ENCODE results near the gene THSD7B. TPM values are rescaled to one million over a fixed set of nuclear protein-coding genes. Genes with fewer than 3 reads are reported as not detected.

Gene THSD7B
- total RNA-seq, 1 donor from 2014 or later, result 0.14 TPM

DNA sequence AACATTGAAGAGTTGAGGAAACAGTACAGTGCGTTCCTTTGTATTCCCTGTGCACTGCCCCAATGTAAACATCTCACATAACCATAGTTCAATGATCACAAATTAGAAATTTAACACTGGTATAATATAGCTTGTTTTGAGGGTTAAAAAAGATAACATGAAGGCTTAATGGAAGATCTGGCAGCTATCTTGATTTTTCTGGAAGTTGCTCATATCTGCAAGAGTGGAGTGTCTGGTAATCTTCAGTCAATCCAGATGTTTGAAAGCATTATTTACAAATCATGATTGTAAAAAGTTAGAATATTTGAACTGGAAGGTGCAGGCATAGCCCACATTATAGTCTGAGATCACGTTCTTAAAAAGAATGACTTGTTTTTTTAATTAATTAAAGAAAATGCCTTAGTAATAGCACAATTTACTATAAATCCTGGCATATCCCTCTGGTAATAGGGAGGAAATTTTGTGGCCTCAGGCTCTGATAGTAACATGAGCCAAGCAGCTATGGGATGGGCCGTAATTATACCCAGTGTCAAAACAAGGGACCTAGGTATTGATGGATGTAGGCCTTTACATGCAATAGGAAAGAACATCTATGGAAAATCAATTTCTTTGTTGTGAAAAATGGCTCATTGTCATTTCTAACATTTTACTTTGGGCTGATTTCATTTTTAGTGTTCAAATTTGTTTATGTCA lies 418.0 kb downstream of the THSD7B start:
- no peaks in the 10 kb centered on the region for H3K9me3 ChIP-seq
- ATAC-seq (no peak), DNase-seq (no peak)
- intact Hi-C loops (cut with DNase I), result no loop called here
- H3K27me3 ChIP-seq, result no peaks in the 10 kb centered on the region
- no peaks in the 10 kb centered on the region for H3K4me1 ChIP-seq
- no peak overlapping the region for H3K4me3 ChIP-seq
- H3K36me3 ChIP-seq, result no peaks in the 10 kb centered on the region
- TF ChIP-seq, protein P1, sequence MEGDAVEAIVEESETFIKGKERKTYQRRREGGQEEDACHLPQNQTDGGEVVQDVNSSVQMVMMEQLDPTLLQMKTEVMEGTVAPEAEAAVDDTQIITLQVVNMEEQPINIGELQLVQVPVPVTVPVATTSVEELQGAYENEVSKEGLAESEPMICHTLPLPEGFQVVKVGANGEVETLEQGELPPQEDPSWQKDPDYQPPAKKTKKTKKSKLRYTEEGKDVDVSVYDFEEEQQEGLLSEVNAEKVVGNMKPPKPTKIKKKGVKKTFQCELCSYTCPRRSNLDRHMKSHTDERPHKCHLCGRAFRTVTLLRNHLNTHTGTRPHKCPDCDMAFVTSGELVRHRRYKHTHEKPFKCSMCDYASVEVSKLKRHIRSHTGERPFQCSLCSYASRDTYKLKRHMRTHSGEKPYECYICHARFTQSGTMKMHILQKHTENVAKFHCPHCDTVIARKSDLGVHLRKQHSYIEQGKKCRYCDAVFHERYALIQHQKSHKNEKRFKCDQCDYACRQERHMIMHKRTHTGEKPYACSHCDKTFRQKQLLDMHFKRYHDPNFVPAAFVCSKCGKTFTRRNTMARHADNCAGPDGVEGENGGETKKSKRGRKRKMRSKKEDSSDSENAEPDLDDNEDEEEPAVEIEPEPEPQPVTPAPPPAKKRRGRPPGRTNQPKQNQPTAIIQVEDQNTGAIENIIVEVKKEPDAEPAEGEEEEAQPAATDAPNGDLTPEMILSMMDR (IDR thresholded peaks at IDR 0.05), result no peak
- H3K27ac ChIP-seq, result no peak overlapping the region

DNA sequence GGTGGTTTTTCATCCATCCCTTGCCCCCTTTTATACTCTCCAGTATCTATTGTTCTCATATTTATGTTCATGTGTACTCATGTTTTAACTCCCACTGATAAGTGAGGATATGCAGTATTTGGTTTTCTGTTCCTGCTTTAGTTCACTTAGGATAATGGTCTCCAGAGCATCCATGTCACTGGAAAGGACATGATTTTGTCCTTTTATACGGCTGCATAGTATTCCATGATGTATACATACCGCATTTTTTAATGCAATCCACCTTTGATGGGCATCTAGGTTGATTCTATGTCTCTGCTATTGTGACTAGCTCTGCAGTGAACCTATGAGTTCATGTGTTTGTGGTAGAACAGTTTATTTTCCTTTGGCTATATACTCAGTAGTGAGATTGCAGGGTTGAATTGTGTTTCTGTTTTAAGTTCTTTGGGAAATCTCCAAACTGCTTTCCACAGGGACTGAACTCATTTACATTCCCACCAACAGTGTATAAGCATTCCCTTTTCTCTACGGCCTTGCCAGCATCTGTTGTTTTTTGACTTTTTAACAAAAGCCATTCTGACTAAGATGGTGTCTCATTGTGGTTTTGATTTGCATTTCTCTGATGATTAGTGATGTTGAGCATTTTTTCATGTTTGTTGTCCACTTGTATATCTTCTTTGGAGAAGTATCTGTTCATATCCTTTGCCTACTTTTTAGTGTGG lies 420.2 kb downstream of the THSD7B start:
- no peak for DNase-seq
- ATAC-seq, result no peak
- TF ChIP-seq, protein P1 (IDR thresholded peaks at IDR 0.05), result no peak
- no peaks in the 10 kb centered on the region for H3K36me3 ChIP-seq
- intact Hi-C loops (cut with DNase I), result no loop called here
- no peaks in the 10 kb centered on the region for H3K4me1 ChIP-seq
- no peaks in the 10 kb centered on the region for H3K27me3 ChIP-seq
- no peak overlapping the region for H3K4me3 ChIP-seq
- no peaks in the 10 kb centered on the region for H3K9me3 ChIP-seq
- H3K27ac ChIP-seq, result no peak overlapping the region

DNA sequence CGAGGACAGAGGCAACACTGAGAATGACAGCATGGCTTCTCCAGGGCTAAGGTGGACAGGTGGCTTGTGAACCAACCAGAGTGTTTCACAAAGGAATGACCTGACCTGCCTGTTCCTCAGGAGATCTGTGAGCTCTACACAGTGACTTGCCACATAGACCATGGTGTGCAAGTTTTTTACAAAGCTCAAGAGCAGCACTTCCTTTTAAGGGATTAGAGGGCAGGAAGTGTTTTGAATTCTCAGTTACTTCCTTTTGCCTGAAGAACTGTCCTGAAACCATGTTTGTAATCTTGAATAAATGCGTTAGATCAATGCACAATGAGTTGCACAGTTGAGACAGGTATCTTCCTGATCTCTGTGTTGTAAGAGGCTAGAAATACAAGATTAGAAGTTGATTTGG lies 421.9 kb downstream of the THSD7B start:
- Histone ChIP-seq H3K4me3 (no peak overlapping the region), H3K27me3 (no peaks in the 10 kb centered on the region), H3K9me3 (no peaks in the 10 kb centered on the region), H3K4me1 (no peaks in the 10 kb centered on the region), H3K36me3 (no peaks in the 10 kb centered on the region), H3K27ac (no peak overlapping the region)
- no peak for ATAC-seq
- DNase-seq, result no peak
- TF ChIP-seq, protein P1 (IDR thresholded peaks at IDR 0.05), result no peak
- intact Hi-C loops (cut with DNase I), result no loop called here

DNA sequence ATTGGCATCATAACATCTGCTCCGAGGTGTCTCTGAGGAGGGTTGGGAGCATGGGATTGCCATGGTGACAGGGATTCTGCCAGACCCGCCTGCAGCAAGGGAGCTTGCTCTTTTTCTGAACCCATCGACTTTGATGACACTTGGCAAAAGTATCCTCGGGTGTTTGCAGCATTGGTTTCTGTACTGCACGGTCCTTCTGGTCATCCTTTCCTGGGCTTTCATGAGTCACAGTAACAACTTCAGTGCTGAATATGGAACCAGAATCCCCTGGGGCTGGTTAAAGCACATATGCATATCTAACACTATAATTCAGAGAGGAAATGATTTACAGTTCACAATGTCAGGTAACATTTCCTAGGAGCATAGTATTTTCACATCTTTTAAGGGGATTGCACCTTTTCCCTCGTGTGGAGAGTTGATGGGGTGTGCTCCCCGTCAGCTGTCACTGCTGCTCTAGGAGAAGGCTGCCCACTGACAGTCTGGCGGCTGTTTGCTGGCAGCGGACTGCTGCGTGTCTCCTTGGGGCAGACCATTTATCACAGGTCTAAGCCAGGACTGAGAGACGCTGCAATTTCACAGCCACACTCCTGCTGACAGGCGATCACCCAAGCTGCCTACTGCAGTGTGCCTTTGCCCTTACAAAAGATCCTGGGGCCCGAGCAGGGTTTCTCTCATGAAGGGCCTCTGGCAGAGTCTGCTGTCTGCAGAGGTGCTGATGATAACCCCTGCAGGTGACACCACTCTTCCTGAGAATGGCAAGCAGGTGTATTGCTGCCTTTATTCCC lies 425.3 kb downstream of the THSD7B start:
- TF ChIP-seq, protein P1 (IDR thresholded peaks at IDR 0.05), result no peak
- Histone ChIP-seq H3K27me3 (no peaks in the 10 kb centered on the region), H3K27ac (no peak overlapping the region), H3K36me3 (no peaks in the 10 kb centered on the region), H3K9me3 (no peaks in the 10 kb centered on the region), H3K4me1 (no peaks in the 10 kb centered on the region), H3K4me3 (no peak overlapping the region)
- intact Hi-C loops (cut with DNase I), result no loop called here
- no peak for ATAC-seq
- DNase-seq, result no peak

DNA sequence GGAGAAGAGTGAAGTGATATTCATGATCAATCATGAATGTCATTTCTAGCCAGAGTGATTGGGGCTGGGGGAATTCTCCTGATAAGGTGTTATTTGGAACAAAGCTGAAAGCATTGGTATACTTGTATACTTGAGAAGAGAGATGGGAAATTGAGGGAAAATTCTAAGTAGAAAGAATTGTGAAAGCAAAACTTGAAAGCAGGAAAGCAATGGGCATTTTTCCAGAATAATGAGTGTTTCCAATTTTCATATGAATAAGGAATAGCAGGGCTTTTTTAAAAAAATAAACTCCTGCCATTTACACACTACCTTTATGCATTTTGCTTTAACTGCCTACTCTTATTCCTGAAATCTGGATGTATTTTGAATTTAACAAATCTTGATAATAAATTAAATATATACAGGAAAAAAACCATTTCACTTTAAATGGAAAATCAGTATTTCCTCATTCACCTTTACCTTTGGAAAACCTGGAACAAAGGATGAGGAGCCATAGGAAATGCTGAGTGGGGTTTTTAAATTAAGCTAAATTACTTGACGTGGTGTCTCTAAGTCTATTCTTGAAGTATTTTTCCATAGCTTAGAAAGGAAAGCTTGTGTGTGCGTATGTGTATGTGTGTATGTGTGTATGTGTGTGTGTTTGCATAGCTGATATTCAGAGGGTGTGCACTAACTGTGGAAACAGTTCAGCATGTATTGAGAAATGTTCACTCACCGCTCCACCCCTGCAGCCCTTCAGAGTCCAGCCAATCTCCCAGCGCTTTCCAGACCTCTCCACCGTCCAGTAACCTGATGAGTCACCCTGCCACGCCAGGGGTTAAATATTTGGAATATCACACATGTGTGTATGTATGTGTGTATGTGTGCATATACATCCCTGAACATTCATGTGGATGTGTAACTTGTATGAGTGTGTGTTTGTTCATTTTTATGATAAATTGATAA lies 427.3 kb downstream of the THSD7B start:
- H3K9me3 ChIP-seq, result no peaks in the 10 kb centered on the region
- ATAC-seq, result peak; percentile 75
- no peaks in the 10 kb centered on the region for H3K4me1 ChIP-seq
- H3K4me3 ChIP-seq, result no peak overlapping the region
- H3K27me3 ChIP-seq, result no peaks in the 10 kb centered on the region
- no peaks in the 10 kb centered on the region for H3K36me3 ChIP-seq
- intact Hi-C loops (cut with DNase I), result no loop called here
- TF ChIP-seq, protein P1 (IDR thresholded peaks at IDR 0.05), result no peak
- no peak overlapping the region for H3K27ac ChIP-seq
- no peak for DNase-seq

Measured in upper lobe of right lung (tissue), 1 donor.